ENCODE measurements around the gene NFATC1.

The NFATC1 gene

GRCh38 chr18:79537758-79538157 lies 142.0 kb downstream of the NFATC1 start:
- no peaks in the 10 kb centered on the region for H3K4me1 ChIP-seq
- H3K4me2 ChIP-seq = no peak overlapping the region
- no peak for TF ChIP-seq Cebpa-rat (IDR thresholded peaks at IDR 0.05)

DNA sequence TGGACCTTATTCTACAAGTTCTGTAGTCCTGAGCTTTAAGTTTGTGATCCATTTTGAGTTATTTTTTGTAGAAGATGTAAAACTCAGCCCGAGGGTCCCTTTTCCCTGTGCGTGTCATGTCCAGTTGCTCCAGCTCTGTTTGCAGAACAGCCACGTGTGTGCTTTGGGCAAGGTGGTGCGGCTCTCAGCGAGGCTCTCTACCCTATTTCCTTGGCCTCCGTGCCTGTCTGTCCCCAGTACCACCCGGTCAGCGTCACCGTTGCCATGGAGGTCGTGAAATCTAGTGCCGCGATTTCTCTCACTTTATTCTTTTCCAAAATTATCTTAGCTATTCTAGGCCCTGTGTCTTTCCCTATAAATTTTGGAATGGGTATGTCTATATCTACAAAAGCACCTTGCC lies 142.9 kb downstream of the NFATC1 start:
- Histone ChIP-seq H3K4me1 (no peaks in the 10 kb centered on the region), H4K20me1 (no peaks in the 10 kb centered on the region; a peak in 1 of 22 replicates), H3K27ac (no peak overlapping the region), H3K4me2 (no peak overlapping the region), H3K27me3 (no peaks in the 10 kb centered on the region), H3K4me3 (no peak overlapping the region), H3K9me3 (replicated peaks in 1 of 11) (peaks cover 9 to 21% (median 10%) of the 10 kb centered on the region in 11 experiments; a peak in 20 of 22 replicates), H3K36me3 (peaks cover 0 to 5% (median 0%) of the 10 kb centered on the region in 11 experiments; a peak in 1 of 22 replicates), H3K9ac (no peak overlapping the region)
- TF ChIP-seq Cebpa-rat (IDR thresholded peaks at IDR 0.05) = no peak

More at GRCh38 chr18:79537758-79538157, 142.0 kb downstream of the NFATC1 start:
- no peaks in the 10 kb centered on the region for H3K27me3 ChIP-seq
- H3K9ac ChIP-seq = no peak overlapping the region
- H4K20me1 ChIP-seq = peaks cover 0 to 9% (median 0%) of the 10 kb centered on the region in 11 experiments; a peak in 4 of 22 replicates
- H3K9me3 ChIP-seq (replicated peaks in 1 of 11) = peaks cover 9 to 19% (median 10%) of the 10 kb centered on the region in 11 experiments; a peak in 20 of 22 replicates
- H3K27ac ChIP-seq = no peak overlapping the region
- no peak overlapping the region for H3K4me3 ChIP-seq
- peaks cover 0 to 5% (median 0%) of the 10 kb centered on the region in 11 experiments; a peak in 1 of 22 replicates for H3K36me3 ChIP-seq

- Histone ChIP-seq H3K36me3 (peaks cover 0 to 5% (median 0%) of the 10 kb centered on the region in 11 experiments; a peak in 1 of 22 replicates), H3K4me2 (no peak overlapping the region), H3K9ac (no peak overlapping the region), H3K9me3 (replicated peaks in 1 of 11) (peaks cover 9 to 21% (median 10%) of the 10 kb centered on the region in 11 experiments; a peak in 20 of 22 replicates), H3K4me3 (no peak overlapping the region), H4K20me1 (peaks cover 0 to 3% (median 0%) of the 10 kb centered on the region in 11 experiments; a peak in 1 of 22 replicates), H3K27me3 (peaks cover 0 to 3% (median 0%) of the 10 kb centered on the region in 11 experiments; a peak in 1 of 22 replicates), H3K4me1 (no peaks in the 10 kb centered on the region), H3K27ac (no peak overlapping the region)
- no peak for TF ChIP-seq Cebpa-rat (IDR thresholded peaks at IDR 0.05)
Measured at GRCh38 chr18:79540161-79540903, 144.6 kb downstream of the NFATC1 start.

DNA sequence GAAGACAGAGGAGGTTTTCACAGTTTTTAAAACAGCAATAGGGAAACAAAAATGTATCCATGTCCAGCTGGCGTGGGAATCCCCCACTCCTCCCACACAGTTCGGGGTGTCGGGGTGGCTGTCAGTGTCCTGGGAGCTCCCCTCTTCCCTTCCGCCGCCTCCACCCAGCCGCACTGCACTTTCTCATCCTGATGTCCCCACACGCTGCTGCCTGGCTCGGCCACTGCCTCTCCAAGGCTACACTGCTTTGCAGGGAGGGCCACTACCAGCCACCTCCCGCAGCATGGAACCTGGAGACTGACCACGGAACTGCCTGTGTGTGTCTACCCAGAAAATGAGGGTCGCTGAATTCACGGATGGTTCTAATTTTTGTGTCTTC lies 145.2 kb downstream of the NFATC1 start:
- TF ChIP-seq Cebpa-rat (IDR thresholded peaks at IDR 0.05) = no peak
- H3K4me1 ChIP-seq = no peaks in the 10 kb centered on the region
- peaks cover 0 to 8% (median 0%) of the 10 kb centered on the region in 11 experiments; a peak in 1 of 22 replicates for H4K20me1 ChIP-seq

GRCh38 chr18:79542213-79542612 lies 146.5 kb downstream of the NFATC1 start:
- no peak overlapping the region for H3K4me2 ChIP-seq
- no peak overlapping the region for H3K27ac ChIP-seq
- H3K9ac ChIP-seq = no peak overlapping the region
- H3K9me3 ChIP-seq (replicated peaks in 1 of 11) = peaks cover 9 to 21% (median 10%) of the 10 kb centered on the region in 11 experiments; a peak in 20 of 22 replicates
- no peak overlapping the region for H3K4me3 ChIP-seq
- peaks cover 8 to 21% (median 16%) of the 10 kb centered on the region in 11 experiments for H3K27me3 ChIP-seq
- peaks cover 0 to 5% (median 0%) of the 10 kb centered on the region in 11 experiments; a peak in 1 of 22 replicates for H3K36me3 ChIP-seq
- no peak for TF ChIP-seq Cebpa-rat (IDR thresholded peaks at IDR 0.05)
- H3K4me1 ChIP-seq = peaks cover 0 to 8% (median 6%) of the 10 kb centered on the region in 10 experiments; a peak in 15 of 20 replicates
- H4K20me1 ChIP-seq = peaks cover 0 to 10% (median 0%) of the 10 kb centered on the region in 11 experiments; a peak in 1 of 22 replicates

More for the DNA sequence above, 145.2 kb downstream of the NFATC1 start:
- H3K4me3 ChIP-seq = no peak overlapping the region
- no peak overlapping the region for H3K27ac ChIP-seq
- peaks cover 9 to 21% (median 10%) of the 10 kb centered on the region in 11 experiments; a peak in 20 of 22 replicates for H3K9me3 ChIP-seq (replicated peaks in 1 of 11)
- no peak overlapping the region for H3K9ac ChIP-seq
- peaks cover 0 to 5% (median 0%) of the 10 kb centered on the region in 11 experiments; a peak in 1 of 22 replicates for H3K36me3 ChIP-seq
- H3K4me2 ChIP-seq = no peak overlapping the region
- peaks cover 0 to 8% (median 4%) of the 10 kb centered on the region in 11 experiments; a peak in 12 of 22 replicates for H3K27me3 ChIP-seq

DNA sequence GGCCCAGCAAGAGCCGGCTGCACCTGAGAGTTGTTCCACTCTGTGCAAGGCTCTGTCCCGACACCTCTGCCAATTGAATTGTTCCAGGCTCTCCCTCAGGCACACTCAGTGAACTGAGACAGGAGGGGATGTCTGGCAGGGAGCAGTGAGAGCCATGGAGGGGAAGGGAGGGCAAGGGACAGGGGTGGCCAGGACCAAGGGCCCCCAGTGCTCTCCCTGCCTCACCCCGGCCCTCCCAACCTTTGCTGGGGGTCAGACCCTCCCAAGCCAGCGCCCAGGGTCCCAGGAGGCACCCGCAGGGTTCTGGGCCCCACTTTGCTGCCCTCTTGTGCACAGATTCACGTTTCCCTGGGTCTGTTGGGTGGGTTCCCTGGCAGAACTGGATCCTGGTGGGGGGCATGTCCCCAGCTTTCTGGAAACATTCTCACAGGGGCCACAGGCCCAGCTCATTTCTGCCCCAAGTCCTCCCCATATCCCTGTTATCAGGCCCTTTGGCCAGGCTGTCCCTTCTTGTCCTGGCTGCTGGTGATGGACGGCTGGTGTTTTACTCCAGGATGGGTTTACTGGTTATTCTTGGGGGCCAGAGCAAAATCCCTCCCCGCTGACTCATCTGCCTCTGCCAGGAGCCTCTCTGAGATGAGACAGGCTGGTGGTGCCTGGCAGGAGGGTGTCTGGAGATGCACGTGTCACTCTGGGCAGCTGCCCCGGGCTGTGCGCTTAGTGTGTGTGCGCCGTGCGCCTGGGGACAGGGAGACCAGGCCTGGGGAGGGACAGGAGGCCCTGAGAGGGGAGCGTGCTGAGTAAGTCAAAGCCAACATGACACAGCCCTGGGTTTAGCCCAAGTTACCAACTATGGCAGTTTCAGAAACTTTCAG lies 147.4 kb downstream of the NFATC1 start:
- Histone ChIP-seq H3K4me2 (no peak overlapping the region), H3K4me3 (no peak overlapping the region), H3K4me1 (peaks cover 0 to 16% (median 15%) of the 10 kb centered on the region in 10 experiments; a peak in 16 of 20 replicates), H4K20me1 (peaks cover 0 to 18% (median 5%) of the 10 kb centered on the region in 11 experiments; a peak in 4 of 22 replicates), H3K9me3 (replicated peaks in 1 of 11) (peaks cover 1 to 18% (median 6%) of the 10 kb centered on the region in 11 experiments; a peak in 18 of 22 replicates), H3K36me3 (no peaks in the 10 kb centered on the region), H3K27me3 (peaks cover 17 to 30% (median 25%) of the 10 kb centered on the region in 11 experiments), H3K9ac (no peak overlapping the region), H3K27ac (no peak overlapping the region)
- no peak for TF ChIP-seq Cebpa-rat (IDR thresholded peaks at IDR 0.05)

DNA sequence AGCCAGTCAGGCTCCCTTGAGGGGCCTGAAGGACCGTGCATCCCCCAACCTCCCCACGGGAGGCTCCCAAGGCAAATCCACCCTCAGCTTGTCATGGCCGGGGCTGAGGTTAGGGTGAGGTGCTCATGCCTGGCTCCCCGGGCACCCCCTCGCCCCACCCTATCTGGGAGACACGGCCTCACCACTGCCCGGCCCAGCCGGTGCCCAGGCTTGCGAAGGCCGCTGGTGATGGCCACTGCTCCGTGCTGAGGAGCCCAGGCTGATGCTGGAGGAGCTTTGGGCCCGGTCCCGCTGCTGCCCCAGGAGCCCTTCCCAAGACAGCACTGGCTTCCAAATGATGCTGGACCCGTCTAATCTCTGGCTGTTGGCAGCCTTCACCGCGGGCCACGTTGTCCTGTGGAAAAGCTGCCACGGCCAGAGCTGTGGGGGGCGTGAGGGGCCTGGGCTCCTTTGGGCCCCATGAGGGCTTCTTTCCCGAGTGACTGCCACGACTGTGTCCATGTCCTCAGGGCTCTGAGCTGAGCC lies 148.2 kb downstream of the NFATC1 start:
- Histone ChIP-seq H3K9me3 (replicated peaks in 1 of 11) (peaks cover 0 to 18% (median 8%) of the 10 kb centered on the region in 11 experiments; a peak in 11 of 22 replicates), H3K4me3 (no peak overlapping the region), H3K27me3 (peaks cover 25 to 39% (median 34%) of the 10 kb centered on the region in 11 experiments), H3K4me1 (peaks cover 1 to 25% (median 21%) of the 10 kb centered on the region in 10 experiments; a peak in 16 of 20 replicates), H3K9ac (no peak overlapping the region), H3K36me3 (no peaks in the 10 kb centered on the region), H3K27ac (no peak overlapping the region), H3K4me2 (no peak overlapping the region), H4K20me1 (peaks cover 0 to 24% (median 5%) of the 10 kb centered on the region in 11 experiments; a peak in 6 of 22 replicates)
- TF ChIP-seq Cebpa-rat (IDR thresholded peaks at IDR 0.05) = no peak

GRCh38 chr18:79544386-79544963 lies 148.7 kb downstream of the NFATC1 start:
- Histone ChIP-seq H3K4me3 (no peak overlapping the region), H3K27me3 (peaks cover 30 to 44% (median 39%) of the 10 kb centered on the region in 11 experiments), H3K27ac (no peak overlapping the region), H3K9ac (no peak overlapping the region), H3K9me3 (replicated peaks in 1 of 11) (peaks cover 0 to 18% (median 8%) of the 10 kb centered on the region in 11 experiments; a peak in 11 of 22 replicates), H3K36me3 (no peaks in the 10 kb centered on the region), H3K4me2 (no peak overlapping the region), H4K20me1 (peaks cover 0 to 29% (median 5%) of the 10 kb centered on the region in 11 experiments; a peak in 7 of 22 replicates), H3K4me1 (peaks cover 7 to 30% (median 27%) of the 10 kb centered on the region in 10 experiments; a peak in 16 of 20 replicates)
- no peak for TF ChIP-seq Cebpa-rat (IDR thresholded peaks at IDR 0.05)

All from BLaER1 treated with 17β-estradiol and CSF1 and Interleukin-3, amounts not matched to agents 10 nM and 100 nM (cell line).